Activated CD8-positive, alpha-beta T cell treated with anti-CD3 and anti-CD28 coated beads for 36 hours (primary cell): ENCODE measurements around the gene SACM1L. TPM values are rescaled to one million over a fixed set of nuclear protein-coding genes. Genes with fewer than 3 reads are reported as not detected.

ENCODE experiments used
- ATAC-seq: fragments of 200-7000 bp; cut with Tn5 transposase; one replicate; pipeline ENCODE4 v1.10.0; 2021; ENCODE audit warnings: mild to moderate bottlenecking, moderate library complexity
- CTCF ChIA-PET: fragments of 350-600 bp; sonication (Branson Sonifier 250); formaldehyde crosslinking; loops from one replicate; lab custom pipeline; 2021; ENCODE audit warnings: antibody characterized with exemption; lab: Charles Lee
- POLR2A ChIA-PET: fragments of 350-600 bp; sonication (Branson Sonifier 250); formaldehyde crosslinking; loops from one replicate; lab custom pipeline; 2021; ENCODE audit warnings: antibody characterized with exemption; lab: Charles Lee
- DNase-seq: peaks from one replicate; pipeline ENCODE4 v3.0.0-alpha.2; 2020
- H3K27ac Mint-ChIP-seq: one replicate; pipeline ENCODE4 v1.8.0; 2021; ENCODE audit warnings: mild to moderate bottlenecking, mixed read lengths
- H3K27me3 Mint-ChIP-seq: one replicate; pipeline ENCODE4 v1.8.0; 2021; ENCODE audit warnings: mixed read lengths
- H3K36me3 Mint-ChIP-seq: one replicate; pipeline ENCODE4 v1.8.0; 2021; ENCODE audit warnings: low read depth, mixed read lengths
- H3K4me1 Mint-ChIP-seq: one replicate; pipeline ENCODE4 v1.8.0; 2021; ENCODE audit warnings: low read depth, mixed read lengths
- H3K4me3 Mint-ChIP-seq: one replicate; pipeline ENCODE4 v1.8.0; 2021; ENCODE audit warnings: mild to moderate bottlenecking, moderate library complexity, mixed read lengths
- H3K9me3 Mint-ChIP-seq: one replicate; pipeline ENCODE4 v1.8.0; 2021; ENCODE audit warnings: mixed read lengths
- CTCF ChIP-seq: fragments of 200-600 bp; IDR thresholded peaks from one replicate; pipeline ENCODE4 v1.8.0; 2022; ENCODE audit warnings: antibody characterized with exemption, mild to moderate bottlenecking
- intact Hi-C: fragments of 100-400 bp; cut with micrococcal nuclease; formaldehyde crosslinking; loops from one replicate; pipeline ENCODE4 v1.10.0; 2022
- total RNA-seq, 2 experiments: library from RNA; stranded (reverse); gene quantifications; one replicate each; pipeline ENCODE4 v1.2.3, GENCODE V29; 2021

The SACM1L gene
- total RNA-seq, 2 experiments from 2014 or later = 52.6 to 56.0 TPM

GRCh38 chr3:45700570-45701073 is 11.4 kb downstream of the SACM1L start:
- DNase-seq = no peak
- H3K4me3 Mint-ChIP-seq = no peak overlapping the region
- H3K27me3 Mint-ChIP-seq = no peaks in the 10 kb centered on the region
- ChIA-PET CTCF (interaction anchor here (1.5 to 1.6 kb wide), 2 partner anchors 40 to 44 kb away, joined by 3 to 8 read pairs; no protein-coding TSS in a partner anchor), POLR2A (no interaction called here)
- H3K4me1 Mint-ChIP-seq = peaks cover 62% of the 10 kb centered on the region
- intact Hi-C loops = no loop called here
- H3K9me3 Mint-ChIP-seq = no peaks in the 10 kb centered on the region
- TF ChIP-seq CTCF = no peak
- H3K27ac Mint-ChIP-seq = no peak overlapping the region
- ATAC-seq = no peak
- H3K36me3 Mint-ChIP-seq = peaks cover 42% of the 10 kb centered on the region

- Mint-ChIP-seq H3K36me3 (peaks cover 41% of the 10 kb centered on the region), H3K27me3 (no peaks in the 10 kb centered on the region), H3K4me3 (no peak overlapping the region), H3K9me3 (no peaks in the 10 kb centered on the region), H3K4me1 (peaks cover 62% of the 10 kb centered on the region), H3K27ac (no peak overlapping the region)
- ChIA-PET POLR2A (no interaction called here), CTCF (interaction anchor here (0.6 to 1.9 kb wide), 4 partner anchors 7 to 132 kb away, joined by 3 to 8 read pairs (median 4); no protein-coding TSS in a partner anchor)
- DNase-seq (no peak), ATAC-seq (no peak)
- intact Hi-C loops = no loop called here
- no peak for TF ChIP-seq CTCF
Measured at GRCh38 chr3:45701172-45701867, 12.1 kb downstream of the SACM1L start.

- no peaks in the 10 kb centered on the region for H3K9me3 Mint-ChIP-seq
- POLR2A ChIA-PET = interaction anchor here (1.0 kb wide), 1 partner anchor 10 kb away, joined by 5 read pairs; no protein-coding TSS in a partner anchor
- no peak overlapping the region for H3K4me3 Mint-ChIP-seq
- ATAC-seq = peak; percentile 30
- H3K27me3 Mint-ChIP-seq = no peaks in the 10 kb centered on the region
- H3K4me1 Mint-ChIP-seq = peaks cover 48% of the 10 kb centered on the region
- H3K27ac Mint-ChIP-seq = peak overlapping the region; percentile 59
- intact Hi-C loops = no loop called here
- CTCF ChIA-PET = interaction anchor here (0.9 to 2.1 kb wide), 6 partner anchors 9 to 225 kb away, joined by 3 to 11 read pairs (median 4); no protein-coding TSS in a partner anchor
- TF ChIP-seq CTCF = no peak
- no peak for DNase-seq
- peaks cover 46% of the 10 kb centered on the region for H3K36me3 Mint-ChIP-seq
Measured at GRCh38 chr3:45704301-45704943, 15.2 kb downstream of the SACM1L start.

- POLR2A ChIA-PET = interaction anchor here (0.5 to 1.0 kb wide), 2 partner anchors 9 to 12 kb away, joined by 3 read pairs; no protein-coding TSS in a partner anchor
- Mint-ChIP-seq H3K4me3 (no peak overlapping the region), H3K9me3 (no peaks in the 10 kb centered on the region), H3K4me1 (peaks cover 37% of the 10 kb centered on the region), H3K27ac (peak overlapping the region; percentile 71), H3K36me3 (peaks cover 53% of the 10 kb centered on the region), H3K27me3 (no peaks in the 10 kb centered on the region)
- no peak for DNase-seq
- intact Hi-C loops = no loop called here
- CTCF ChIA-PET = interaction anchor here (0.6 to 1.8 kb wide), 4 partner anchors 12 to 666 kb away, joined by 3 to 4 read pairs (median 4); no protein-coding TSS in a partner anchor
- TF ChIP-seq CTCF = no peak
- peak; percentile 42 for ATAC-seq
Measured at GRCh38 chr3:45705839-45706808, 16.9 kb downstream of the SACM1L start.
